Measurements from ENCODE around the gene SAMD9.
A peak's percentile ranks its signal among the peaks of the same experiment; 100 is the strongest.

The SAMD9 gene

DNA sequence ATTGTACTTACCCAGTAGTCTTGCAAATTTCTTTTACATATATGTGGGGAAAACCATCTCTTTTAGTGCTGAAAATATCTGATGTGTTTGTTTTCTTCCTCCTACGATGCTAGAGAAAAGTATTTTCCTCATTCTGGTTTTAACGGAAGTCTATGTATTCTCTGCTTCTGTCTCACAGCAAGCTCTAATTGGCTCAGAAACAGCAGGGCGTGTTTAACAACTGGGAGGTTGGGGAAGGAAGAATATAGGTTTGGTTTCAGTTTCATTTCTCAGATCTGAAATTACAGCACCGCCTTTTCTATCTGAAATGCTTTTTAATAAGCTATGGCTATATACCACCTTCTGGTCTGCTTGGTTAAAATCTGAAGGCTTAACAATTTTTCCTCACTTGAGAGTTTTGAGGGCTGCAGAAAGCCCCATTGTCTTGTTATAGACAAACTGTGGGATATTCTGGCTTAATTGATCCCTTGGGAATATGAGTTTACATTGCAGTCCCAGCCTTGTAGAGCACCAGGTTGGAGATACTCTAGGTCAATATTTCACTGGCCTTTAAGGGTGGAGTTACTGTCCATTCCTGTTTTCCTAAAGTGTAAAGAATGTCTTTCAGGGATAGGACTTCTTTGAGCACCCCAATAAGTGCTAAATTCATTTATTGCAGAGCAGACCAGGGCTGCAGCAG, at the start of gene SAMD9:
TSS of gene SAMD9 (minus strand) at position 128 of the 679 bp plus-strand sequence. CDS start 11,882 bp downstream, outside the sequence.
- peaks cover 29% of the 10 kb centered on the region for H3K36me3 Mint-ChIP-seq (ENCODE audit: low read depth)

DNA sequence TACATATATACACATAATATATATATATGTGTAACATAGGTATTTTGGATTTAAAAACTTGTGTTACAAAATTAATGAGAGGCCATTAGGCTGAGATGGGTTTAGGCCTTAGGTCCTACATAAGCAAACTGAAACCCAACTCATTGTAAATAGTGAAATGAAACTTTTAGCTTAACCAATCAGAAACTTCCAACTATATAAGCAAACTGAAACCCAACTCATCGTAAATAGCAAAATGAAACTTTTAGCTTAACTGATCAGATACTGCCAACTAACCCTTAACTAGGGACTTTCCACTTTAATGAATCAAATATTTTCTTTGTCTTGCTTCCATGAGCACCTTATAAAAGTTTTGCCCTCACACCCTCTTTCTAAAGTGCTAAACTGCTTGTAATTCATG, 47.7 kb upstream of the SAMD9 start:
- H3K27me3 Mint-ChIP-seq, result no peaks in the 10 kb centered on the region
- no peak for DNase-seq
- no peak overlapping the region for H3K27ac Mint-ChIP-seq
- no peaks in the 10 kb centered on the region for H3K36me3 Mint-ChIP-seq (ENCODE audit: low read depth)
- peaks cover 14% of the 10 kb centered on the region for H3K9me3 Mint-ChIP-seq
- peaks cover 11% of the 10 kb centered on the region for H3K4me1 Mint-ChIP-seq (ENCODE audit: low read depth)
- H3K4me3 Mint-ChIP-seq, result no peak overlapping the region

More for the DNA sequence above, at the start of gene SAMD9:
- H3K9me3 Mint-ChIP-seq, result peaks cover 22% of the 10 kb centered on the region
- peaks cover 48% of the 10 kb centered on the region for H3K4me1 Mint-ChIP-seq (ENCODE audit: low read depth)
- peak within 1 kb of the TSS; percentile 90 for H3K27ac Mint-ChIP-seq
- no peak for DNase-seq
- H3K27me3 Mint-ChIP-seq, result no peaks in the 10 kb centered on the region
- H3K4me3 Mint-ChIP-seq, result peak within 1 kb of the TSS; percentile 72

DNA sequence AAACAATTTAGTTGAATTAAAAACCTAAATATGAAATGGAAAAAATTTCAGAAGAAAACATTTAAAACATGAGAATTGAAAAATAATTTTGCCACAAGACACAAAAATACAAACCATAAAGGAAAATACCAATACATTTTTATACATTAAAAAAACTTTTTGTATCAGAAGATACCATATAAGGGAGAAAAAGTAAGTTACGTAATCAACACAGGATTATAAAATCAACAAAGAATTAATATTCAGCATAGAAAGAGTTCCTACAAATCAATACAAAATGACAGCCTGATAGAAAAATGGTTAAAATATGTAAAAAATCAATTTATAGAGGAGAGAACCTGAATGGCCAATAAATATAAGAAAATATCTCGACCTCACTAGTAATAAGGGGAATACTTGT, 47.0 kb upstream of the SAMD9 start:
- Mint-ChIP-seq H3K4me1 (ENCODE audit: low read depth) (peaks cover 13% of the 10 kb centered on the region), H3K27me3 (no peaks in the 10 kb centered on the region), H3K36me3 (ENCODE audit: low read depth) (no peaks in the 10 kb centered on the region), H3K9me3 (peaks cover 14% of the 10 kb centered on the region), H3K4me3 (no peak overlapping the region), H3K27ac (no peak overlapping the region)
- DNase-seq, result no peak

DNA sequence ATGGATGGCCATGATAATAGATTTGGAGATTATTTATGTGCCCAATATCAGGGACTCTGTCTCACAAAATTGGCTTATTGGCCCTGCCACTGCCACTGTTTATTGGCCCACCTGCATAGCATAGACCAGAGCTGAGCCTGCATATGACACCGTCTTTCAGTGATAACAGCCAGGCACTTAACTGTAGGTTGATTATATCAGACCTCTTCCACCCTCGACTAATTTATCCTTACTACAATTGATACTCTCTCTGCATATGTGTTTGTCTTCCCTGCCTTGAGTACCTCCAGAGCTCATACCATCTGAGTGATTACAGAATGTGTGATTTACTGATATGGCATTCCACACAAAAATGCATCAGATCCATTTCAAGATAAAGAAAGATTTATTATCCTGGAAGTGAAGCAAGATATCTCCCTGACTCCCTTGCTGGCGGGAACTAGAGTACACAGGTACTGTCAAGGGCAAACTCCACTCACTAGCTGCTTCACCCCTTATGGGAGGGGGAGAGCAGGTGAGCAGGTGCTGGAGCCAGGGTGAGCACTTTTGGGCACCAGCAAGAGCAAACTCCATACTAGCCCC, 43.5 kb upstream of the SAMD9 start:
- Mint-ChIP-seq H3K4me3 (no peak overlapping the region), H3K9me3 (peaks cover 4% of the 10 kb centered on the region), H3K36me3 (ENCODE audit: low read depth) (no peaks in the 10 kb centered on the region), H3K4me1 (ENCODE audit: low read depth) (peaks cover 16% of the 10 kb centered on the region), H3K27ac (no peak overlapping the region), H3K27me3 (no peaks in the 10 kb centered on the region)
- no peak for DNase-seq

DNA sequence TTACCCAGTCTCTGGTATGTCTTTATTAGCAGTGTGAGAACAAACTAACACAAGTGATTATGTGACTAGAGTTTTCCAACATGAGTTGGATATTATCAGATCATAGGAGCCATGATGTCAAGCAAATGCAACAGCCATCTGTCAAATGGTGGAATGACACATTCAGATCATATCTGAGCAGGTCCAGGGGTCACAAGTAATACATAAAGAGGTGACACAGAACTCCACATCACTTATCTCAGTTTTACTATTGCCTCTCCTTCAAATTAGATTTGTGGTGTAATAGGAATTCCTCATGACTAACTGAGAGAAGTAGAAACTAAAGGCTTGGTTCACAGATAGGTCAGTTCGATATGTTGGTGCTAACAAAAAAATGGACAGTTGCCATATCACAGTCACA, 42.6 kb upstream of the SAMD9 start:
- Mint-ChIP-seq H3K36me3 (ENCODE audit: low read depth) (no peaks in the 10 kb centered on the region), H3K27me3 (no peaks in the 10 kb centered on the region), H3K4me1 (ENCODE audit: low read depth) (peaks cover 10% of the 10 kb centered on the region), H3K27ac (no peak overlapping the region), H3K9me3 (peaks cover 4% of the 10 kb centered on the region), H3K4me3 (no peak overlapping the region)
- no peak for DNase-seq

DNA sequence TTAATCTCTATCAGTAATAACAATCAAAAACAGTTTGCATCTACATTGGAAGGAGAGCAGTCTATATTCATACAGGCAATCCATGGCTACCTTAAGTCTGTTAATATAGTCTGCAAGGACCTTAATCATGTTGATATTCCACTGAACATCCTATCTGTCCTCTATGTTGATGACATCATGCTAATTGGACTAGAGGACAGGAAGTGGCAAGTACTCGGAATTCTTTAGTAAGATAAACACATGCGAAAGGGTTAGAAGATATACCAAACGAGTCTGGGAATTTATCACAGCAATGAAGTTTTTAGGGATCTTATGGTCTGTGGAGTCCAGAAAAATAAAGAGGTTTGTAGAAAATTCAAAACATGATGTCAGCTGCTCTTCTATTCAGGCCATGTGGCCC, 41.7 kb upstream of the SAMD9 start:
- no peak for DNase-seq
- H3K4me1 Mint-ChIP-seq (ENCODE audit: low read depth), result peaks cover 9% of the 10 kb centered on the region
- peaks cover 4% of the 10 kb centered on the region for H3K9me3 Mint-ChIP-seq
- no peaks in the 10 kb centered on the region for H3K36me3 Mint-ChIP-seq (ENCODE audit: low read depth)
- no peak overlapping the region for H3K4me3 Mint-ChIP-seq
- H3K27ac Mint-ChIP-seq, result no peak overlapping the region
- H3K27me3 Mint-ChIP-seq, result no peaks in the 10 kb centered on the region

DNA sequence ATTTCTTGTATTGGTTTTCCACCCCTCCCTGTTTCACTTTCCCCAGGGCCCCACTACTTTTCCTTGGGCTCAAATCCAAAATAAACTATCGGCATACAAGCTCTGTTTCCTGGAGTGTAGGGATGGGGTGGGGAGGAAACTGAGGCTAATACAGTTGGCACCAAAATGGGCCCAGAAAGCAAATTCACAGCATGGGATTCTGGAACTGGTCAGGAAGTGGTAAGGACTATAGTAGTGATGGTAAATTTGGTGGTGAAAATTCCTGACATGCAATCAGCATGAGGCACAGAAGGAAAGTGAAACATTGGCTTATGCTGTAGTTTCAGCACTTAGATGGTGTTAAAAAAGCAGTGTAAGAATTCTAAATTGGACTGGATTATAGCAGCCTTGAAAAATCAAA, 39.1 kb upstream of the SAMD9 start:
- no peak overlapping the region for H3K27ac Mint-ChIP-seq
- H3K4me1 Mint-ChIP-seq (ENCODE audit: low read depth), result peaks cover 9% of the 10 kb centered on the region
- H3K4me3 Mint-ChIP-seq, result no peak overlapping the region
- no peak for DNase-seq
- H3K27me3 Mint-ChIP-seq, result no peaks in the 10 kb centered on the region
- peaks cover 4% of the 10 kb centered on the region for H3K9me3 Mint-ChIP-seq
- H3K36me3 Mint-ChIP-seq (ENCODE audit: low read depth), result no peaks in the 10 kb centered on the region

DNA sequence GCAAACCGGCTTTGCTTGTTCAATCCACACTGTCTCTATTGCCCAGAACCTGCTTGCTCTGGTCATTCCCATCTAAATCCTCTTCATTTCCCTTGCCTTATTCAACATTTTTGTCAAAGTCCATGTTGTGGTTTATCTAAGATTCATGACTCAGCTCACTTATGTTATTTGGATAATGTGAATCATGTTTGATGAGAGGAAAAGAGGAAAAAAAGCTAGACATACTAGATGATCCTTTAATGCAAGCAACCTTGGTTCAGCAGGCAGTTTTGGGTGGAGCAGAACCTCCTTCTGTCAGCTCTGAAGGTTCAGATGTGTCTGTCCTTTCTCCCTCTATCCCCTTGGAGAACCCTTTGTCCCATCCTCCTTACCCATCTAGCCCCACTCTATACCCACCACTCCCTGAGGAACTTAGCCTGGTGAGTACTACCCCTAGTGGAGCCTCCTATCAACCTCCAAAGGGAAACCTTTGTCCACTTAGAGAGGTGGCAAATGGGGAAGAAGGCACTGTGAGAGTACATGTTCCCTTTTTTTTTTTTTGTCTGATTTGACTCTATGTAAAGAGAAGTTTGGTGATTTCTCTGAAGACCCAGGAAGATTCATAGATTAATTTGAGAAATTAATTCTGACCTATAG, 32.5 kb upstream of the SAMD9 start:
- Mint-ChIP-seq H3K4me3 (no peak overlapping the region), H3K36me3 (ENCODE audit: low read depth) (peaks cover 9% of the 10 kb centered on the region)
- no peak for DNase-seq

DNA sequence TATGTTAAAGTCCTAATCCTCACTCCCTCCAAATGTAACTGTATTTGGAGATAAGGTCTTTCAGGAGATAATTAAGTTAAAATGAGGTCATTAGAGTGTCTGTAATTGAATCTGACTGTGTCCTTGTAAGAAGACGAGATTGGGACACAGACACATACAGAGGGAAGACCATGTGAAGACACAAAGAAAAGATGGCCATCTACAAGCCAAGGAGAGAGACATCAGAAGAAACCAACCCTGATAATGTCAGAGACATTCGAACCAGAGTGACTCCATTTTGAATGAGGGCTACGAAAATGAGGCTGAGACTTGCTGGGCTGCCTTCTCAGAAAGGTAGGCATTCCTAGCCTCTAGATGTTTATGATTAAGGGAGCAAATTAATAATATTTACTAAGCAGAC, 30.9 kb upstream of the SAMD9 start:
- H3K27ac Mint-ChIP-seq, result peak overlapping the region; percentile 82
- DNase-seq, result no peak
- no peaks in the 10 kb centered on the region for H3K27me3 Mint-ChIP-seq
- peaks cover 16% of the 10 kb centered on the region for H3K36me3 Mint-ChIP-seq (ENCODE audit: low read depth)
- peaks cover 34% of the 10 kb centered on the region for H3K4me1 Mint-ChIP-seq (ENCODE audit: low read depth)
- H3K4me3 Mint-ChIP-seq, result peak overlapping the region; percentile 79
- no peaks in the 10 kb centered on the region for H3K9me3 Mint-ChIP-seq

More for the DNA sequence above, 32.5 kb upstream of the SAMD9 start:
- H3K27ac Mint-ChIP-seq, result no peak overlapping the region
- no peaks in the 10 kb centered on the region for H3K9me3 Mint-ChIP-seq
- H3K4me1 Mint-ChIP-seq (ENCODE audit: low read depth), result peaks cover 33% of the 10 kb centered on the region
- no peaks in the 10 kb centered on the region for H3K27me3 Mint-ChIP-seq

DNA sequence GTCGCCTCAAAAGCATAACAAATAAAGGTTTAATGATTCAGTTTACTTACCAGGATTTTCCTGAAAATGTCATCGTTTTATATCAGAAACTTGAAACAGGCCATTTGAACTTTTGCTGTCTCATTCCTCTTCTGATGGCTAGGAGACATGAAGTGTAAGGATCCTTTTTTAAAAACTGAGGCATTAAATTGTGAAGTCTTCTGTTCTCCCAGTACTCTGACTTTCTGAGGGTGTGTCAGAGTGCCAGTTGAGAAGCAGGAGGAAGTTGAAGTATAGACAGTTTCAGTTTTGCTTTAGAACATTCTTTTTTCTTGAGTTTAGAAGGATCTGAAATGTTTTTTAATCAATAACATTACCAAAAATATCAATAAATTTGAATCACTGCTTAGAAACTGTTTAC, 30.4 kb upstream of the SAMD9 start, which contains the start of gene SAMD9L:
TSS of gene SAMD9L (minus strand) at position 242 of the 400 bp plus-strand sequence. CDS start 12,414 bp downstream, outside the sequence.
- Mint-ChIP-seq H3K9me3 (no peaks in the 10 kb centered on the region), H3K4me1 (ENCODE audit: low read depth) (peaks cover 34% of the 10 kb centered on the region), H3K4me3 (peak within 1 kb of the TSS; percentile 79), H3K36me3 (ENCODE audit: low read depth) (peaks cover 16% of the 10 kb centered on the region), H3K27me3 (no peaks in the 10 kb centered on the region), H3K27ac (peak within 1 kb of the TSS; percentile 88)
- no peak for DNase-seq

DNA sequence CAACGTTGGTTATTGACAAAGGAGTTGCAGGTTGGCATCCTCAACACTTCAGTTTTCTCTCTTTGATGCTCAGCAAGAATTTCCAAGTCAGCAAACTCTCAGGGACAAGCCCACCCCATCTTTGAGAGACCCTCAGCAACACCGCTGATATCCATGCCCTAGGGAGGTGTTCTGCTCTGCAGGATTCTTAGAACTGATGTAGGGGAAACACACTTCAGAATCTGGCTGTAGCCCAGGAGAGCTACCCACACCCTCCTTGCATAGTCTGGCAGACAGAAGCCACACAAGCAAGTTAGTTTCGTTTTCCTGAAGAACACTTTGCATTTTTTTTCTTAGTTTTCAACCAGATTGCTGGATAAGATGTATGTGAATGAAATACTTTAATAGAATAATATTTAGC, 29.6 kb upstream of the SAMD9 start:
- Mint-ChIP-seq H3K27ac (peak overlapping the region; percentile 88), H3K36me3 (ENCODE audit: low read depth) (peaks cover 16% of the 10 kb centered on the region), H3K9me3 (no peaks in the 10 kb centered on the region), H3K4me1 (ENCODE audit: low read depth) (peaks cover 34% of the 10 kb centered on the region), H3K27me3 (no peaks in the 10 kb centered on the region), H3K4me3 (peak overlapping the region; percentile 79)
- DNase-seq, result peak; percentile 42

DNA sequence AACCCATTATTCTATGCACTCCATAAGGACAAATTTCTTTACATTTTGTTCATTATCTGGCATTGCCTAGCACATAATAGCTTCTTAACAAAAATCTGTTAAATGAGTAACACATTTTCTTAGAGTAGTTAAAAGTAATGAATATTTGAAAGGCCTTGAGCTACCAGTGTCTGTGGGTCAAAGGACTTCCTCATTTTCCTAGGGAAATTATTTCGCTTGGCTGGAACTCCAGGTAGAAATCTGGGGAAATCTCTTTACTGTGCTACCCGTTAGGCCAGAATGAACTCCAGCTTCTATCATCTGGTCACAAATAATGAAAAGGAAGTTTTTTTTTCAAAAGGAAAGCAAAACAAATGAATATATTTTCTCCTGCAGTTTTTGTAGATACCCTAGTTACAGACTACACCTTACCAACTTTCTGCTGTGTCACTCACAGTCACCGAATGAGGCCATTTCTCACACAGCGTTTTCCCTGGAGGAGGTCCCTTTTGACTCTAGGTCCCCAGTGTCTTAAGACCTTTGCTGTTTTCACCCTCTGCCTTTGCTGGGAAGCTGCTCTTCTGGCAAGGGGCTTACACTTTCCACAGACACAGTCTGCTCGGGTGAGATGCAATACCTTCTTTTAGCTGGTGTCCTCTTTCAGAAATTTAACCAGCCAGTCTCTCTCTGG, 28.8 kb upstream of the SAMD9 start:
- Mint-ChIP-seq H3K4me3 (peak overlapping the region; percentile 79), H3K9me3 (no peaks in the 10 kb centered on the region), H3K27ac (peak overlapping the region; percentile 88), H3K36me3 (ENCODE audit: low read depth) (peaks cover 16% of the 10 kb centered on the region), H3K4me1 (ENCODE audit: low read depth) (peaks cover 34% of the 10 kb centered on the region), H3K27me3 (no peaks in the 10 kb centered on the region)
- DNase-seq, result no peak

DNA sequence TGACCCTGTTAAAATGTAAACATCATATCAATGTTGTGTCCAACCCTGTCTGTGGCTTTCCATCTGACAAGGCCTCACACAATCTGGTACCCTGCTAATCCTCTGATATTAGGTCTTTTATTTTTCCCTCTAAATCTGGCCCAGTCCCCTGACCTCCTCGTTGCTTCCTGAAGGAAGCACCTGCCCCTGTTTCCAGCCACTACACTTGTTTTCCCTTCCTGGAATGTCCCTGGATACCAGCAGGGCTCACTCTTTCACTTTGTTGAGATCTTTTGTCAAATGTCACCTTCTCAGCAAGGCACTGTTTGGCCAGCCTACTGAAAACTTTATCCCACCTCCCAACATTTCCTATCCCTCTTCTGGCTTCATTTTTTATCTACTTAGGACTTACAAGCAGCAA, 28.3 kb upstream of the SAMD9 start:
- Mint-ChIP-seq H3K4me3 (peak overlapping the region; percentile 2), H3K27ac (peak overlapping the region; percentile 32), H3K36me3 (ENCODE audit: low read depth) (peaks cover 16% of the 10 kb centered on the region), H3K4me1 (ENCODE audit: low read depth) (peaks cover 34% of the 10 kb centered on the region), H3K27me3 (no peaks in the 10 kb centered on the region), H3K9me3 (no peaks in the 10 kb centered on the region)
- DNase-seq, result no peak

DNA sequence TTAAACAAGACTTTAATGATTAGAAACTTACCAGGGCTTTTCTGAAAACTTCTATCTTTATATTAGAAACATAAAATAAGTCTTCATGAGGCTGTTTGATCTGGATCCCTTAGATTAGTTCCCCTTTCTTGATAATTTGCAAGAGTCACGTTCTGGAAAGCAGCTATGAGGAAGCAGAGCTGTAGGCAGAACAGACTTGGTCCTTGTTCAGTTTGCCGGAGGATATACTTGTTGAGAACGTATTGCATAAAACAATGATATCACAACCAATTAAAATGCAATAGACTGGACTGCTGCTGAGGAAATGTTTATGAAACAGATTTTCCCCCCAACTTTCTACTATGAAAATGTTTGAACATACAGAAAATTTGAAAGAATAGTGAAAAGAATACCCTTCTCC, 27.6 kb upstream of the SAMD9 start:
- no peak overlapping the region for H3K4me3 Mint-ChIP-seq
- H3K27ac Mint-ChIP-seq, result no peak overlapping the region
- no peak for DNase-seq

More for the DNA sequence above, 27.6 kb upstream of the SAMD9 start:
- Mint-ChIP-seq H3K36me3 (ENCODE audit: low read depth) (peaks cover 16% of the 10 kb centered on the region), H3K27me3 (no peaks in the 10 kb centered on the region), H3K9me3 (no peaks in the 10 kb centered on the region), H3K4me1 (ENCODE audit: low read depth) (peaks cover 34% of the 10 kb centered on the region)

All from activated T-cell treated with anti-CD3 and anti-CD28 coated beads, Interleukin-2, amount 50 U/mL, for 24 hours (primary cell).